Naive thymus-derived CD4-positive, alpha-beta T cell (primary cell): Measurements from ENCODE around the gene ZNF76. TPM values are rescaled to one million over a fixed set of nuclear protein-coding genes. Genes with fewer than 3 reads are reported as not detected.

ENCODE experiments used
- ATAC-seq: fragments of 150-1000 bp; cut with Tn5 transposase; 2 replicates; pipeline ENCODE4 v1.10.0; 2021; ENCODE audit warnings: mild to moderate bottlenecking, moderate library complexity
- CTCF ChIA-PET: fragments of 350-600 bp; sonication (Branson Sonifier 250); formaldehyde crosslinking; loops from one replicate; lab custom pipeline; 2021; ENCODE audit warnings: antibody characterized with exemption; lab: Charles Lee
- POLR2A ChIA-PET: fragments of 350-600 bp; sonication (Branson Sonifier 250); formaldehyde crosslinking; loops from one replicate; lab custom pipeline; 2021; ENCODE audit warnings: antibody characterized with exemption, inconsistent platforms; lab: Charles Lee
- DNase-seq, 9 donors: peaks; one replicate each; pipeline versions ENCODE4 v3.0.0 to v3.0.0-alpha.2; 2020 to 2022; ENCODE audit warnings: mixed read lengths in 1 of 9
- H3K27ac ChIP-seq: one replicate; pipeline ENCODE4 v1.7.0; 2013; ENCODE audit warnings: mild to moderate bottlenecking, low read depth, low read length, moderate library complexity
- H3K27me3 ChIP-seq, 2 donors: one replicate each; pipeline ENCODE4 v1.7.0; 2013; ENCODE audit warnings: low read length in 2 of 2, mild to moderate bottlenecking in 2 of 2, moderate library complexity in 2 of 2; ENCODE audit not compliant: control insufficient read depth in 2 of 2, insufficient read depth in 2 of 2
- H3K36me3 ChIP-seq, 3 experiments: 1 replicate in 2 of 3; 2 replicates in 1 of 3; pipeline ENCODE4 v1.7.0; 2013; ENCODE audit warnings: low read length in 3 of 3, mild to moderate bottlenecking in 3 of 3, moderate library complexity in 1 of 3; ENCODE audit not compliant: insufficient read depth in 3 of 3, control insufficient read depth in 2 of 3
- H3K4me1 ChIP-seq, 2 donors: one replicate each; pipeline ENCODE4 v1.7.0; 2013; ENCODE audit warnings: low read length in 2 of 2, mild to moderate bottlenecking in 2 of 2, moderate library complexity in 1 of 2; ENCODE audit not compliant: control insufficient read depth in 2 of 2, insufficient read depth in 2 of 2
- H3K4me3 ChIP-seq: 2 replicates; pipeline ENCODE4 v1.7.0; 2013; ENCODE audit warnings: mild to moderate bottlenecking, low read length
- H3K9me3 ChIP-seq, 3 experiments: 1 replicate in 2 of 3; 2 replicates in 1 of 3; pipeline ENCODE4 v1.7.0; 2013; ENCODE audit warnings: low read length in 3 of 3; ENCODE audit not compliant: control insufficient read depth in 2 of 3
- H3K27ac Mint-ChIP-seq, 9 donors: one replicate each; pipeline ENCODE4 v1.8.0; 2020 to 2022; ENCODE audit warnings: mixed read lengths in 9 of 9, mild to moderate bottlenecking in 8 of 9, moderate library complexity in 5 of 9, inconsistent platforms in 2 of 9
- H3K27me3 Mint-ChIP-seq, 5 donors: one replicate each; pipeline ENCODE4 v1.8.0; 2021 to 2022; ENCODE audit warnings: mixed read lengths in 5 of 5, mild to moderate bottlenecking in 1 of 5
- H3K36me3 Mint-ChIP-seq, 5 donors: one replicate each; pipeline ENCODE4 v1.8.0; 2020 to 2022; ENCODE audit warnings: mixed read lengths in 5 of 5, mild to moderate bottlenecking in 3 of 5, inconsistent platforms in 1 of 5
- H3K4me1 Mint-ChIP-seq, 7 donors: one replicate each; pipeline ENCODE4 v1.8.0; 2020 to 2022; ENCODE audit warnings: mixed read lengths in 7 of 7, mild to moderate bottlenecking in 3 of 7, inconsistent platforms in 1 of 7
- H3K4me3 Mint-ChIP-seq, 10 donors: one replicate each; pipeline ENCODE4 v1.8.0; 2020 to 2022; ENCODE audit warnings: mild to moderate bottlenecking in 10 of 10, mixed read lengths in 10 of 10, moderate library complexity in 6 of 10, inconsistent platforms in 2 of 10
- H3K9me3 Mint-ChIP-seq, 11 donors: one replicate each; pipeline ENCODE4 v1.8.0; 2020 to 2022; ENCODE audit warnings: mixed read lengths in 11 of 11, mild to moderate bottlenecking in 4 of 11, inconsistent platforms in 1 of 11, moderate library complexity in 1 of 11
- intact Hi-C, 2 donors: fragments of 100-400 bp; cut with micrococcal nuclease; formaldehyde crosslinking; loops; one replicate each; pipeline ENCODE4 v1.15.1; 2023
- polyA plus RNA-seq, 2 donors: library from polyadenylated mRNA; unstranded; fragments of 300-500 nt; fragmentation: Illumina TruSeq; gene quantifications; one replicate each; pipeline ENCODE4 v1.2.3, GENCODE V29; 2021
- total RNA-seq, 6 experiments: library from RNA in 5 of 6; stranded (reverse) in 5 of 6; gene quantifications; 1 replicate in 5 of 6; 2 replicates in 1 of 6; pipeline ENCODE4 v1.2.3 and lab custom pipeline; 2021 to 2026

ZNF76 gene
- total and polyA plus RNA-seq, 7 experiments from 2014 or later = 20.6 to 110 (median 76.1) TPM

- H3K27ac ChIP-seq = peak overlapping the region; percentile 84
- H3K27ac Mint-ChIP-seq = peak overlapping the region; percentile 93 to 100 (median 99)
- peaks cover 10 to 44% (median 16%) of the 10 kb centered on the region in 3 experiments for H3K36me3 ChIP-seq
- H3K27me3 Mint-ChIP-seq = no peaks in the 10 kb centered on the region
- peaks cover 67 to 96% (median 93%) of the 10 kb centered on the region in 7 donors for H3K4me1 Mint-ChIP-seq
- H3K4me1 ChIP-seq = peaks cover 56 to 77% of the 10 kb centered on the region in 2 donors
- POLR2A ChIA-PET = interaction anchor here (1.0 to 13.7 kb wide), 4 partner anchors 9 to 139 kb away, joined by 3 to 250 read pairs (median 78); partner anchors contain the start of gene DEF6
- H3K9me3 Mint-ChIP-seq = no peaks in the 10 kb centered on the region
- ATAC-seq (no peak), DNase-seq (no peak)
- intact Hi-C loops = loop anchor here in 1 of 2 donors (2.0 kb wide), 1 partner anchor 14 kb away; no protein-coding TSS in a partner anchor
- no peaks in the 10 kb centered on the region for H3K27me3 ChIP-seq
- H3K4me3 Mint-ChIP-seq = peak overlapping the region; percentile 79 to 89 (median 86)
- no peak overlapping the region for H3K4me3 ChIP-seq
- peaks cover 13 to 66% (median 64%) of the 10 kb centered on the region in 5 donors for H3K36me3 Mint-ChIP-seq
- no peaks in the 10 kb centered on the region for H3K9me3 ChIP-seq
- CTCF ChIA-PET = interaction anchor here (1.0 to 8.9 kb wide), 4 partner anchors 8 to 15 kb away, joined by 3 to 111 read pairs (median 26); partner anchors contain the start of gene DEF6
These were observed 53.3 kb downstream of the ZNF76 start for GRCh38 chr6:35312807-35313206.

GRCh38 chr6:35317483-35318195, 58.1 kb downstream of the ZNF76 start:
- intact Hi-C loops = no loop called here
- Mint-ChIP-seq H3K27ac (peak overlapping the region; percentile 52 to 99 (median 75)), H3K9me3 (no peaks in the 10 kb centered on the region), H3K36me3 (peaks cover 23 to 79% (median 51%) of the 10 kb centered on the region in 5 donors), H3K27me3 (no peaks in the 10 kb centered on the region), H3K4me3 (no peak overlapping the region), H3K4me1 (peaks cover 39 to 76% (median 64%) of the 10 kb centered on the region in 7 donors)
- H3K27ac ChIP-seq = peak overlapping the region; percentile 31
- DNase-seq (no peak), ATAC-seq (no peak)
- peaks cover 38 to 66% (median 39%) of the 10 kb centered on the region in 3 experiments for H3K36me3 ChIP-seq
- ChIA-PET POLR2A (interaction anchor here (0.6 to 18.0 kb wide), 4 partner anchors 8 to 1078 kb away, joined by 3 to 318 read pairs (median 126); partner anchors contain the start of gene DEF6), CTCF (interaction anchor here (1.1 to 16.2 kb wide), 4 partner anchors 14 to 133 kb away, joined by 3 to 346 read pairs (median 58); partner anchors contain the start of gene DEF6)
- H3K4me1 ChIP-seq = peaks cover 17 to 33% of the 10 kb centered on the region in 2 donors
- no peaks in the 10 kb centered on the region for H3K27me3 ChIP-seq
- H3K9me3 ChIP-seq = no peaks in the 10 kb centered on the region
- no peak overlapping the region for H3K4me3 ChIP-seq

DNA sequence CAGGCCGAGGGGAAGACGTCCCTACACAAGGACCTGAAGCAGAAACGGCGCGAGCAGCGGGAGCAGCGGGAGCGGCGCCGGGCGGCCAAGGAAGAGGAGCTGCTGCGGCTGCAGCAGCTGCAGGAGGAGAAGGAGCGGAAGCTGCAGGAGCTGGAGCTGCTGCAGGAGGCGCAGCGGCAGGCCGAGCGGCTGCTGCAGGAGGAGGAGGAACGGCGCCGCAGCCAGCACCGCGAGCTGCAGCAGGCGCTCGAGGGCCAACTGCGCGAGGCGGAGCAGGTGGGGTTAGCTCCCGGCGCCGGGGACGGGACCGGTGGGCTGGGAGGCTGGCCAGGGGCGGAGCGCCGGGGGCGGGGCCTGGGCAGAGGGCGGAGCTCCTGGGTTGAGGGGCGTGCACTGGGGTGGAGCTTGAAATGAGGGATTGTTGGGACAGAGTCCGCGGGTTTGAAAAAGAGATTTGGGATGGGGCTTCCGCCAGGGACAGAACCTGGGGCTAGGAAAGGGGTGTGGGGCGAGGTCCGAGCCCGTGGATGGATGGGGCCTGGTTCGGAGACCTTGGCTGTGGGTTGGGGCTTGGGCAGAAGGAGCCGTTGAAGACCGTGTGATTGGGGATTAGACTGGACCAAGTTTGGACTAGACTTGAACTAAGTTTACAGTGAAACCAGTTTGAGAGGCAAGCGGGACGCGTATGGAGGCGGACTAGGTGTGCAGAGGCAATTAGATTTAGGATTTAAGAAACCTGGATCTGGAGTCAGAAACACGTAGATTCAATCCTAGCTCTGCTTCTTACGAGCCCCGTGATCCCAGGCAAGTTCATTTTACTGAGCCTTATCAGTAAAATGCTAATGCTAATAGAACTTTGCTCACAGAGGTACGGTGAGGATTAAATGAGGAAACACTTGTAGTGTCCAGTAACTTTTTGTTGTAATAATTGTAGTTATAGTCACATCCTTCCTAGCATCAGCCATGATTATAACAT, 58.9 kb downstream of the ZNF76 start:
- no peaks in the 10 kb centered on the region for H3K9me3 Mint-ChIP-seq
- intact Hi-C loops = no loop called here
- H3K36me3 Mint-ChIP-seq = peaks cover 24 to 76% (median 52%) of the 10 kb centered on the region in 5 donors
- H3K4me1 Mint-ChIP-seq = peaks cover 32 to 69% (median 57%) of the 10 kb centered on the region in 7 donors
- no peaks in the 10 kb centered on the region for H3K9me3 ChIP-seq
- CTCF ChIA-PET = interaction anchor here (1.1 to 16.2 kb wide), 2 partner anchors 23 to 132 kb away, joined by 3 to 346 read pairs; partner anchors contain the start of gene DEF6
- ATAC-seq (no peak), DNase-seq (no peak)
- no peak overlapping the region for H3K4me3 ChIP-seq
- POLR2A ChIA-PET = interaction anchor here (0.9 to 18.0 kb wide), 3 partner anchors 9 to 21 kb away, joined by 3 to 318 read pairs (median 250); partner anchors contain the start of gene DEF6
- H3K4me3 Mint-ChIP-seq = no peak overlapping the region
- H3K27ac Mint-ChIP-seq = peak overlapping the region in 7 of 9 donors; percentile 36 to 99 (median 56)
- no peaks in the 10 kb centered on the region for H3K27me3 ChIP-seq
- H3K27me3 Mint-ChIP-seq = no peaks in the 10 kb centered on the region
- H3K4me1 ChIP-seq = peaks cover 13 to 24% of the 10 kb centered on the region in 2 donors
- H3K36me3 ChIP-seq = peaks cover 38 to 72% (median 39%) of the 10 kb centered on the region in 3 experiments
- H3K27ac ChIP-seq = no peak overlapping the region

GRCh38 chr6:35319346-35320030, 60.0 kb downstream of the ZNF76 start:
- H3K9me3 ChIP-seq = no peaks in the 10 kb centered on the region
- ChIA-PET POLR2A (interaction anchor here (1.5 to 18.0 kb wide), 3 partner anchors 10 to 149 kb away, joined by 4 to 318 read pairs (median 250); partner anchors contain the start of genes DEF6 and RPL10A), CTCF (interaction anchor here (0.9 to 16.2 kb wide), 2 partner anchors 9 to 24 kb away, joined by 3 to 346 read pairs; partner anchors contain the start of gene DEF6)
- DNase-seq (no peak), ATAC-seq (no peak)
- intact Hi-C loops = no loop called here
- Mint-ChIP-seq H3K27ac (peak overlapping the region; percentile 46 to 81 (median 73)), H3K36me3 (peaks cover 24 to 71% (median 47%) of the 10 kb centered on the region in 5 donors), H3K4me1 (peaks cover 25 to 59% (median 47%) of the 10 kb centered on the region in 7 donors), H3K27me3 (no peaks in the 10 kb centered on the region), H3K9me3 (no peaks in the 10 kb centered on the region), H3K4me3 (no peak overlapping the region)
- no peak overlapping the region for H3K4me3 ChIP-seq
- peaks cover 7 to 18% of the 10 kb centered on the region in 2 donors for H3K4me1 ChIP-seq
- H3K36me3 ChIP-seq = peaks cover 38 to 78% (median 39%) of the 10 kb centered on the region in 3 experiments
- H3K27me3 ChIP-seq = no peaks in the 10 kb centered on the region
- H3K27ac ChIP-seq = no peak overlapping the region

DNA sequence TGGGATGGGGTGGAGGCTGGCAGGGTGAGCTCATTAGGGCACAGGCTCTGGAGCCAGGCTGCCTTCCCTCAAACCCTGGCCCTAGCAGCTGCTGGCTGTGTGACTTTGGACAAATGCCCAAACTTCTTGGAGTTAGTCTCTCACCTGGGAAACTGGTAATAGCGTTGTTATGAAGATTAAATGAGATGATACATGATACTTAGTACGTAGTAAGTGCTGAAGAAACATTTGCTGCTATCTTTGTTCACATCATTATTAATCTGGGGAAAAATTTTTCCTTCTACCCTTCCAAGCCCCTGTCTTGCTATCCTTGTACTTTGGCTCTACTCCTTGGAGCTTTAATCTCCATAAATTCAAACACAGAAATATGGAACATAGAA, 60.5 kb downstream of the ZNF76 start:
- Mint-ChIP-seq H3K4me3 (no peak overlapping the region), H3K27me3 (no peaks in the 10 kb centered on the region), H3K4me1 (peaks cover 21 to 53% (median 42%) of the 10 kb centered on the region in 7 donors), H3K9me3 (no peaks in the 10 kb centered on the region), H3K27ac (peak overlapping the region in 8 of 9 donors; percentile 56 to 81 (median 71)), H3K36me3 (peaks cover 24 to 71% (median 45%) of the 10 kb centered on the region in 5 donors)
- H3K27ac ChIP-seq = no peak overlapping the region
- no peaks in the 10 kb centered on the region for H3K27me3 ChIP-seq
- CTCF ChIA-PET = interaction anchor here (0.9 to 16.2 kb wide), 2 partner anchors 8 to 24 kb away, joined by 3 to 346 read pairs; partner anchors contain the start of gene DEF6
- no peak overlapping the region for H3K4me3 ChIP-seq
- no peaks in the 10 kb centered on the region for H3K9me3 ChIP-seq
- intact Hi-C loops = no loop called here
- no peak for ATAC-seq
- no peak for DNase-seq
- peaks cover 33 to 83% (median 39%) of the 10 kb centered on the region in 3 experiments for H3K36me3 ChIP-seq
- peaks cover 2 to 13% of the 10 kb centered on the region in 2 donors for H3K4me1 ChIP-seq
- POLR2A ChIA-PET = interaction anchor here (0.7 to 18.0 kb wide), 4 partner anchors 11 to 148 kb away, joined by 3 to 318 read pairs (median 127); partner anchors contain the start of genes DEF6 and RPL10A
